GM13977 (cell line): ENCODE measurements around the gene SLC26A3.

ENCODE experiments used
- DNase-seq: peaks from one replicate; pipeline ENCODE4 v3.0.0; 2012; ENCODE audit warnings: low spot score
- CTCF ChIP-seq: IDR thresholded peaks from 2 replicates; pipeline ENCODE4 v1.5.1; 2012; ENCODE audit warnings: mild to moderate bottlenecking, control low read depth; ENCODE audit not compliant: insufficient read depth; ENCODE audit errors: extremely low read depth, missing control alignments
- in situ Hi-C: fragments of 300-500 bp; cut with MboI; formaldehyde crosslinking; loops from one replicate; pipeline ENCODE4 v1.12.0; 2022; ENCODE audit warnings: low sequenced_read_pairs, low pct_unique_long_range_greater_than_20kb, mixed read lengths, inconsistent platforms; ENCODE audit not compliant: unreplicated experiment

Gene SLC26A3

GRCh38 chr7:107834401-107834800 lies 31.4 kb upstream of the SLC26A3 start:
- in situ Hi-C loops, result no loop called here
- no peak for DNase-seq
- TF ChIP-seq CTCF, result no peak

DNA sequence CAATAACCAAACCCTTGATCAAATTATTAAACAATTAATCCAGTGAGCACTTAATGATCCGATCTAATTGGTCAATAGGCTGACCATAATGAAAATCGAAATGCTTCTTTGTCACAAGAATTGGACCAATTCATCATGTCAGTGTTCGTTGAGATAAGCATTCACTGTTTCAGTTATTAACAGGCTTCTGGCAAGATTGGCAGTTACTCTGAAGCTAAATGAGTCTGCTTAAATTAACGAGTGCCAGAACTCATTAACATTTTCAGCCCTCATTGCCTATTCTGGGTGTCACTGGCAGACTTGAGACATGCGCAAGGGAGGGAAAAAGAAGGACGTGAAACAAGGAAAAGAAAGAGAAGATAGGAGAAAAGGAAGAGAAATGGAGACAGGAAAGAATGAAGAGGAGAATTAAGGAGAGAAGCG lies 30.7 kb upstream of the SLC26A3 start:
- in situ Hi-C loops, result no loop called here
- TF ChIP-seq CTCF, result no peak
- DNase-seq, result no peak

DNA sequence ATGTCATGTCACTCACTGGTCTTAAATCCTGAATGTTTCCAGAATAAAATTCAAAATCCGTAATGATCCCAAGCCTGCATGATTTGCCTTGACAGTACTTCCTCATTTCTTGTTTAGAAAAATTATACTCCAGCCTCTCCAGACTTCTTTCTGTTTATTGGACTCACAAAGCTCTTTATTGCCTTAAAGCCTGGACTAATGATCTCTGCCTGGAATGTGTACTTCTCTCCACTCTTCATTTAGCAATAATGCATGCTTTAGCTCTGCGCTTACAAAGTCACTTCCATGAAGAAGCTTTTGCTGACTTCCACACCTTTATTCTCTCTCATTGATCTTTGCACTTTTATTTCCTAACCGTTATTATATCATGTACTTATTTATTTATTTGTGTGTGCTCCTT lies 27.4 kb upstream of the SLC26A3 start:
- in situ Hi-C loops, result no loop called here
- no peak for TF ChIP-seq CTCF
- DNase-seq, result no peak

- TF ChIP-seq CTCF, result no peak
- no peak for DNase-seq
- in situ Hi-C loops, result no loop called here
These were observed 25.5 kb upstream of the SLC26A3 start for GRCh38 chr7:107828540-107828939.

DNA sequence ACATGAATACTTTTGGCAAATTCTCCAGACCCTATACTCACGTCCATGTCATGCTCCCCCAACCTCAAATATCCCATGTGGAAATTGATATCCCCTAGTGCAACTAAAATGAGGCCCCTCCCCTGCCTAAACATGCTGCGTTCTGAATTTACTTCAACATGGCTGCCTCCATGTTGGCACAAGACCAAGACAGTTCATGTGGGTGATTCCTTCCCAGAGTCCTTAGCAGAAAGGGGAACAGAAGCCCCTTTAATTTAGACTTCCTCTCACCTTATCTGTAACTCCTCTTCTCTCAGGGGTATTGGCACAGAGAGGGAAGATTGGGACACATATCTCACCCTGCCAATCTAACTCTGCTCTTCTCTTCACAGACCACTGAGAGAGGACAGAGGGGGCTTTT lies 24.5 kb upstream of the SLC26A3 start:
- no peak for DNase-seq
- TF ChIP-seq CTCF, result no peak
- in situ Hi-C loops, result no loop called here

DNA sequence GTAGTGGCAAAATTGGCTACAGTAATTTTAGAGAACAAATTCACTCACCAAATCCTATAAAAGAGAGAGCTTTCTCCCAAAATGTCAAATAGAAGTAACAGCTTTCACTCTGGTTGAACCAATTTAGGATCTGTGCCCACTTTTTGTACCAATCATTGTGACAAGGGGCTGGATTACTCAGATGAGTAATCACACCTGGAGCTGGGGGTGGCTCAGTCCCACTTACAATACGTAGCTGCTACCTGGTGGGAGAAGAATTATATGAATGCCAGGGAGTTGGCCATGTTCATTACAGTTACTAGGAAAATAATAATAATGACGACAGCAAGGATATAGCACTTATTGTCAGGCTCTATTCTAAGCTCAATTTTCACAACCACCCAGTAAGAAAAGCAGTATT lies 23.4 kb upstream of the SLC26A3 start:
- in situ Hi-C loops, result no loop called here
- no peak for DNase-seq
- no peak for TF ChIP-seq CTCF

GRCh38 chr7:107824858-107825257 lies 21.8 kb upstream of the SLC26A3 start:
- TF ChIP-seq CTCF, result no peak
- DNase-seq, result no peak
- in situ Hi-C loops, result no loop called here
